T-cell (primary cell): ENCODE data around the gene MYLK4. TPM values are rescaled to one million over a fixed set of nuclear protein-coding genes. Genes with fewer than 3 reads are reported as not detected.

Experiments
- ATAC-seq, 4 experiments: fragments of 200-7000 bp in 3 of 4; fragments of 150-1000 bp in 1 of 4; cut with Tn5 transposase; replicated peaks in 1 of 4; 1 replicate in 3 of 4; 2 replicates in 1 of 4; pipeline ENCODE4 v1.10.0; 2021; ENCODE audit warnings: moderate library complexity in 3 of 4, mild to moderate bottlenecking in 2 of 4, moderate number of reproducible peaks in 1 of 4
- CTCF ChIA-PET, 2 donors: fragments of 300-600 bp; sonication (Branson Sonifier 250); formaldehyde crosslinking; loops; one replicate each; lab custom pipeline; 2022; ENCODE audit warnings: antibody characterized with exemption in 2 of 2; lab: Charles Lee
- POLR2A ChIA-PET, 2 donors: fragments of 300-600 bp; sonication (Branson Sonifier 250); formaldehyde crosslinking; loops; one replicate each; lab custom pipeline; 2022; ENCODE audit warnings: antibody characterized with exemption in 2 of 2; lab: Charles Lee
- DNase-seq, 35 experiments: peaks; one replicate each; pipeline versions ENCODE4 v3.0.0 to v3.0.0-alpha.2; 2013 to 2023
- H3K27ac ChIP-seq: one replicate; pipeline ENCODE4 v1.5.1; 2013; ENCODE audit warnings: low read length
- H3K27me3 ChIP-seq, 2 experiments: replicated peaks in 1 of 2; 1 replicate in 1 of 2; 2 replicates in 1 of 2; pipeline versions ENCODE4 v1.6.1 to v1.7.0; 2013; ENCODE audit warnings: low read length in 1 of 2, mixed read lengths in 1 of 2; ENCODE audit not compliant: control insufficient read depth in 2 of 2, insufficient read depth in 2 of 2; ENCODE audit errors: extremely low read depth in 1 of 2
- H3K36me3 ChIP-seq, 2 donors: 1 replicate in 1 of 2; 2 replicates in 1 of 2; pipeline versions ENCODE4 v1.6.1 to v1.7.0; 2013; ENCODE audit warnings: low read length in 1 of 2; ENCODE audit not compliant: control insufficient read depth in 2 of 2, insufficient read depth in 1 of 2; ENCODE audit errors: extremely low read depth in 1 of 2
- H3K4me1 ChIP-seq, 2 experiments: 1 replicate in 1 of 2; 2 replicates in 1 of 2; pipeline versions ENCODE4 v1.6.1 to v1.7.0; 2013; ENCODE audit warnings: low read length in 2 of 2, mixed read lengths in 1 of 2; ENCODE audit not compliant: insufficient read depth in 2 of 2, control insufficient read depth in 1 of 2; ENCODE audit errors: extremely low read depth in 1 of 2
- H3K4me3 ChIP-seq, 2 donors: 1 replicate in 1 of 2; 2 replicates in 1 of 2; pipeline versions ENCODE4 v1.5.1 to v1.7.0; 2013; ENCODE audit warnings: mild to moderate bottlenecking in 2 of 2, low read length in 1 of 2, moderate library complexity in 1 of 2; ENCODE audit not compliant: control insufficient read depth in 1 of 2; ENCODE audit errors: extremely low read depth in 1 of 2
- H3K9me3 ChIP-seq: 2 replicates; pipeline ENCODE4 v1.7.0; 2013
- H3K27ac Mint-ChIP-seq, 2 donors: one replicate each; pipeline ENCODE4 v1.8.0; 2020 to 2021; ENCODE audit warnings: mild to moderate bottlenecking in 2 of 2, mixed read lengths in 2 of 2
- H3K27me3 Mint-ChIP-seq, 2 donors: one replicate each; pipeline ENCODE4 v1.8.0; 2021 to 2022; ENCODE audit warnings: mixed read lengths in 2 of 2
- H3K36me3 Mint-ChIP-seq: one replicate; pipeline ENCODE4 v1.8.0; 2021; ENCODE audit warnings: mixed read lengths
- H3K4me1 Mint-ChIP-seq, 3 donors: one replicate each; pipeline ENCODE4 v1.8.0; 2020 to 2022; ENCODE audit warnings: mixed read lengths in 3 of 3, mild to moderate bottlenecking in 1 of 3
- H3K4me3 Mint-ChIP-seq, 3 donors: one replicate each; pipeline ENCODE4 v1.8.0; 2020 to 2022; ENCODE audit warnings: mild to moderate bottlenecking in 3 of 3, mixed read lengths in 3 of 3, moderate library complexity in 3 of 3
- H3K9me3 Mint-ChIP-seq, 3 donors: one replicate each; pipeline ENCODE4 v1.8.0; 2020 to 2022; ENCODE audit warnings: mixed read lengths in 3 of 3
- WGBS: methylation state at CpG from one replicate; pipeline ENCODE4 v1.1.5; 2013; ENCODE audit warnings: missing lambda C conversion rate; ENCODE audit not compliant: insufficient coverage; 5-methylcytosine and 5-hydroxymethylcytosine counted together
- total RNA-seq, 35 experiments: library from RNA in 6 of 35; stranded (reverse) in 6 of 35; fragments of 120-200 nt in 1 of 35; gene quantifications; one replicate each; pipeline versions ENCODE4 v1.2.1 to v1.2.4 and lab custom pipeline; 2013 to 2026

Gene MYLK4
- total RNA-seq, 5 donors from 2014 or later (not counting 1 experiment from before 2014, with no cell fraction given): 0.58 to 1.4 (median 1.0) TPM

- H3K4me3 Mint-ChIP-seq: no peak overlapping the region
Observed at GRCh38 chr6:2686515-2686914, 64.2 kb downstream of the MYLK4 start.

GRCh38 chr6:2684766-2685754 lies 65.7 kb downstream of the MYLK4 start:
- ChIA-PET CTCF (no interaction called here), POLR2A (no interaction called here)
- H3K4me3 ChIP-seq: no peak overlapping the region
- H3K4me3 Mint-ChIP-seq: no peak overlapping the region
- H3K9me3 ChIP-seq: no peaks in the 10 kb centered on the region
- H3K27ac ChIP-seq: no peak overlapping the region
- DNase-seq (no peak), ATAC-seq (no peak)
- H3K36me3 Mint-ChIP-seq: peaks cover 10% of the 10 kb centered on the region
- no peaks in the 10 kb centered on the region for H3K9me3 Mint-ChIP-seq
- WGBS: 94% methylated on average over 25 of the region's 30 CpGs
- H3K27ac Mint-ChIP-seq: no peak overlapping the region
- H3K27me3 ChIP-seq: peaks cover 0 to 4% of the 10 kb centered on the region in 2 experiments
- H3K4me1 ChIP-seq: no peaks in the 10 kb centered on the region
- no peaks in the 10 kb centered on the region for H3K27me3 Mint-ChIP-seq
- H3K36me3 ChIP-seq: no peaks in the 10 kb centered on the region
- H3K4me1 Mint-ChIP-seq: no peaks in the 10 kb centered on the region

More at GRCh38 chr6:2686515-2686914, 64.2 kb downstream of the MYLK4 start:
- H3K27me3 Mint-ChIP-seq: no peaks in the 10 kb centered on the region
- peaks cover 0 to 4% of the 10 kb centered on the region in 2 experiments for H3K27me3 ChIP-seq
- no peak overlapping the region for H3K27ac ChIP-seq
- peaks cover 10% of the 10 kb centered on the region for H3K36me3 Mint-ChIP-seq
- ChIA-PET POLR2A (no interaction called here), CTCF (interaction anchor here in 1 of 2 donors (0.6 kb wide), 1 partner anchor 426 kb away, joined by 7 read pairs; no protein-coding TSS in a partner anchor)
- no peaks in the 10 kb centered on the region for H3K4me1 ChIP-seq
- H3K9me3 ChIP-seq: no peaks in the 10 kb centered on the region
- no peaks in the 10 kb centered on the region for H3K36me3 ChIP-seq
- no peak for ATAC-seq
- no peaks in the 10 kb centered on the region for H3K4me1 Mint-ChIP-seq
- DNase-seq: no peak
- 92% methylated on average over 5 of the region's 11 CpGs for WGBS
- no peaks in the 10 kb centered on the region for H3K9me3 Mint-ChIP-seq
- no peak overlapping the region for H3K4me3 ChIP-seq
- no peak overlapping the region for H3K27ac Mint-ChIP-seq

GRCh38 chr6:2684103-2684749 lies 66.5 kb downstream of the MYLK4 start:
- no peaks in the 10 kb centered on the region for H3K4me1 Mint-ChIP-seq

GRCh38 chr6:2680264-2680922 lies 70.3 kb downstream of the MYLK4 start:
- Mint-ChIP-seq H3K9me3 (no peaks in the 10 kb centered on the region), H3K27me3 (no peaks in the 10 kb centered on the region), H3K4me3 (no peak overlapping the region), H3K27ac (no peak overlapping the region), H3K4me1 (no peaks in the 10 kb centered on the region), H3K36me3 (peaks cover 10% of the 10 kb centered on the region)
- ATAC-seq: no peak
- Histone ChIP-seq H3K27ac (no peak overlapping the region), H3K4me3 (no peak overlapping the region), H3K9me3 (no peaks in the 10 kb centered on the region), H3K27me3 (no peaks in the 10 kb centered on the region), H3K4me1 (no peaks in the 10 kb centered on the region), H3K36me3 (no peaks in the 10 kb centered on the region)
- ChIA-PET CTCF (no interaction called here), POLR2A (no interaction called here)
- no peak for DNase-seq
- WGBS: 91% methylated on average over 10 of the region's 15 CpGs

More at GRCh38 chr6:2684103-2684749, 66.5 kb downstream of the MYLK4 start:
- no peak overlapping the region for H3K4me3 ChIP-seq
- Mint-ChIP-seq H3K4me3 (no peak overlapping the region), H3K9me3 (no peaks in the 10 kb centered on the region), H3K27ac (no peak overlapping the region), H3K27me3 (no peaks in the 10 kb centered on the region), H3K36me3 (peaks cover 10% of the 10 kb centered on the region)
- ChIA-PET CTCF (no interaction called here), POLR2A (no interaction called here)
- 98% methylated on average over 7 of the region's 18 CpGs for WGBS
- H3K27me3 ChIP-seq: peaks cover 0 to 4% of the 10 kb centered on the region in 2 experiments
- H3K9me3 ChIP-seq: no peaks in the 10 kb centered on the region
- ATAC-seq (no peak), DNase-seq (no peak)
- no peaks in the 10 kb centered on the region for H3K36me3 ChIP-seq
- no peak overlapping the region for H3K27ac ChIP-seq
- H3K4me1 ChIP-seq: no peaks in the 10 kb centered on the region

- H3K27ac ChIP-seq: no peak overlapping the region
- ATAC-seq (no peak), DNase-seq (no peak)
- ChIA-PET CTCF (no interaction called here), POLR2A (no interaction called here)
- no peaks in the 10 kb centered on the region for H3K27me3 Mint-ChIP-seq
- no CpG with 5 or more reads among the region's 4 CpGs for WGBS
- H3K4me1 ChIP-seq: no peaks in the 10 kb centered on the region
- no peak overlapping the region for H3K4me3 Mint-ChIP-seq
- no peak overlapping the region for H3K27ac Mint-ChIP-seq
- no peaks in the 10 kb centered on the region for H3K36me3 ChIP-seq
- H3K27me3 ChIP-seq: no peaks in the 10 kb centered on the region
- H3K9me3 Mint-ChIP-seq: no peaks in the 10 kb centered on the region
- H3K4me3 ChIP-seq: no peak overlapping the region
- no peaks in the 10 kb centered on the region for H3K36me3 Mint-ChIP-seq
- no peaks in the 10 kb centered on the region for H3K9me3 ChIP-seq
- no peaks in the 10 kb centered on the region for H3K4me1 Mint-ChIP-seq
Observed at GRCh38 chr6:2677080-2677593, 73.6 kb downstream of the MYLK4 start.

GRCh38 chr6:2676048-2676447 lies 74.7 kb downstream of the MYLK4 start:
- CTCF ChIA-PET: no interaction called here

More at GRCh38 chr6:2676048-2676447, 74.7 kb downstream of the MYLK4 start:
- WGBS: no CpG with 5 or more reads among the region's 2 CpGs
- Histone ChIP-seq H3K36me3 (no peaks in the 10 kb centered on the region), H3K4me1 (no peaks in the 10 kb centered on the region), H3K27me3 (no peaks in the 10 kb centered on the region), H3K27ac (no peak overlapping the region), H3K9me3 (no peaks in the 10 kb centered on the region), H3K4me3 (no peak overlapping the region)
- no peak overlapping the region for H3K27ac Mint-ChIP-seq
- no peaks in the 10 kb centered on the region for H3K9me3 Mint-ChIP-seq
- ATAC-seq (no peak), DNase-seq (no peak)
- H3K36me3 Mint-ChIP-seq: no peaks in the 10 kb centered on the region
- POLR2A ChIA-PET: no interaction called here
- H3K4me1 Mint-ChIP-seq: no peaks in the 10 kb centered on the region
- H3K27me3 Mint-ChIP-seq: no peaks in the 10 kb centered on the region
- no peak overlapping the region for H3K4me3 Mint-ChIP-seq
